Stimulated activated CD8-positive, alpha-beta memory T cell treated with anti-CD3 and anti-CD28 coated beads, Interleukin-15, amount 100 ng/mL, for 24 hours (primary cell): ENCODE data around the gene CPNE7.
A peak's percentile ranks its signal among the peaks of the same experiment; 100 is the strongest.
"Not testable (repeated sequence)": the region's sequence is repeated elsewhere in the genome, so short reads cannot be mapped to it uniquely, and the experiment has no call there.

Experiments
- DNase-seq: peaks from one replicate; pipeline ENCODE4 v3.0.0-alpha.2; 2020; ENCODE audit warnings: low read depth

Gene CPNE7

GRCh38 chr16:89583895-89584644 lies 8.5 kb downstream of the CPNE7 start:
- DNase-seq, result no peak

GRCh38 chr16:89584768-89585549 lies 9.4 kb downstream of the CPNE7 start:
- no peak for DNase-seq

- no peak for DNase-seq
These were observed 10.7 kb downstream of the CPNE7 start for GRCh38 chr16:89586218-89586617.

- DNase-seq, result no peak
These were observed 11.3 kb downstream of the CPNE7 start for GRCh38 chr16:89586853-89587252.

GRCh38 chr16:89587676-89588075 lies 12.1 kb downstream of the CPNE7 start:
- DNase-seq, result not testable (repeated sequence)

GRCh38 chr16:89588413-89589109 lies 13.0 kb downstream of the CPNE7 start:
- no peak for DNase-seq

- DNase-seq, result no peak
These were observed 13.8 kb downstream of the CPNE7 start for GRCh38 chr16:89589241-89589926.

GRCh38 chr16:89593841-89594240 lies 18.3 kb downstream of the CPNE7 start:
- DNase-seq, result no peak

- DNase-seq, result no peak
These were observed 19.9 kb downstream of the CPNE7 start for GRCh38 chr16:89595330-89596060.

- DNase-seq, result no peak
These were observed 20.6 kb downstream of the CPNE7 start for GRCh38 chr16:89596061-89596689.

GRCh38 chr16:89596957-89597649 lies 21.5 kb downstream of the CPNE7 start:
- DNase-seq, result no peak

GRCh38 chr16:89598199-89598598 lies 22.6 kb downstream of the CPNE7 start:
- DNase-seq, result no peak

- no peak for DNase-seq
These were observed 23.9 kb downstream of the CPNE7 start for GRCh38 chr16:89599451-89599858.

GRCh38 chr16:89599902-89600301 lies 24.3 kb downstream of the CPNE7 start:
- DNase-seq, result no peak

- DNase-seq, result no peak
These were observed 24.9 kb downstream of the CPNE7 start for GRCh38 chr16:89600427-89600826.

- DNase-seq, result no peak
These were observed 25.4 kb downstream of the CPNE7 start for GRCh38 chr16:89600956-89601355.

GRCh38 chr16:89601906-89602272 lies 26.3 kb downstream of the CPNE7 start:
- no peak for DNase-seq

GRCh38 chr16:89602273-89602951 lies 26.9 kb downstream of the CPNE7 start:
- peak; percentile 26 for DNase-seq

GRCh38 chr16:89602952-89603590 lies 27.5 kb downstream of the CPNE7 start:
- DNase-seq, result no peak
